ENCODE results near the gene FAM200B.
A peak's percentile ranks its signal among the peaks of the same experiment; 100 is the strongest.

FAM200B gene

GRCh38 chr4:15673337-15673736 lies 8.3 kb upstream of the FAM200B start:
- H3K27me3 Mint-ChIP-seq: no peaks in the 10 kb centered on the region

GRCh38 chr4:15674046-15674445 lies 7.6 kb upstream of the FAM200B start:
- no peaks in the 10 kb centered on the region for H3K36me3 Mint-ChIP-seq (ENCODE audit: insufficient read depth)
- no peaks in the 10 kb centered on the region for H3K4me1 Mint-ChIP-seq
- ATAC-seq (replicated peaks; ENCODE audit: extremely low read depth, poor library complexity, severe bottlenecking) (no peak), DNase-seq (ENCODE audit: low spot score in 2 of 2) (no peak)
- H3K27ac Mint-ChIP-seq (ENCODE audit: low read depth): no peak overlapping the region
- no peak overlapping the region for H3K4me3 Mint-ChIP-seq
- H3K27me3 Mint-ChIP-seq: no peaks in the 10 kb centered on the region
- no peaks in the 10 kb centered on the region for H3K9me3 Mint-ChIP-seq

More at GRCh38 chr4:15673337-15673736, 8.3 kb upstream of the FAM200B start:
- H3K4me3 Mint-ChIP-seq: no peak overlapping the region
- DNase-seq (ENCODE audit: low spot score in 2 of 2) (no peak), ATAC-seq (replicated peaks; ENCODE audit: extremely low read depth, poor library complexity, severe bottlenecking) (no peak)
- H3K9me3 Mint-ChIP-seq: no peaks in the 10 kb centered on the region
- no peak overlapping the region for H3K27ac Mint-ChIP-seq (ENCODE audit: low read depth)
- no peaks in the 10 kb centered on the region for H3K4me1 Mint-ChIP-seq
- no peaks in the 10 kb centered on the region for H3K36me3 Mint-ChIP-seq (ENCODE audit: insufficient read depth)

GRCh38 chr4:15674926-15675325 lies 6.7 kb upstream of the FAM200B start:
- H3K4me1 Mint-ChIP-seq: no peaks in the 10 kb centered on the region
- no peak for ATAC-seq (replicated peaks; ENCODE audit: extremely low read depth, poor library complexity, severe bottlenecking)
- no peak overlapping the region for H3K27ac Mint-ChIP-seq (ENCODE audit: low read depth)
- H3K4me3 Mint-ChIP-seq: no peak overlapping the region
- H3K27me3 Mint-ChIP-seq: no peaks in the 10 kb centered on the region
- H3K9me3 Mint-ChIP-seq: no peaks in the 10 kb centered on the region
- no peak for DNase-seq (ENCODE audit: low spot score in 2 of 2)
- H3K36me3 Mint-ChIP-seq (ENCODE audit: insufficient read depth): peaks cover under 1% of the 10 kb centered on the region

- no peak overlapping the region for H3K4me3 Mint-ChIP-seq
- H3K9me3 Mint-ChIP-seq: no peaks in the 10 kb centered on the region
- DNase-seq (ENCODE audit: low spot score in 2 of 2) (no peak), ATAC-seq (replicated peaks; ENCODE audit: extremely low read depth, poor library complexity, severe bottlenecking) (no peak)
- no peaks in the 10 kb centered on the region for H3K27me3 Mint-ChIP-seq
- H3K36me3 Mint-ChIP-seq (ENCODE audit: insufficient read depth): peaks cover 3% of the 10 kb centered on the region
- no peak overlapping the region for H3K27ac Mint-ChIP-seq (ENCODE audit: low read depth)
- H3K4me1 Mint-ChIP-seq: no peaks in the 10 kb centered on the region
Observed at GRCh38 chr4:15675356-15675755, 6.3 kb upstream of the FAM200B start.

GRCh38 chr4:15676039-15676438 lies 5.6 kb upstream of the FAM200B start:
- no peak for DNase-seq (ENCODE audit: low spot score in 2 of 2)
- peaks cover 3% of the 10 kb centered on the region for H3K36me3 Mint-ChIP-seq (ENCODE audit: insufficient read depth)

GRCh38 chr4:15676899-15677298 lies 4.7 kb upstream of the FAM200B start:
- Mint-ChIP-seq H3K36me3 (ENCODE audit: insufficient read depth) (peaks cover 11% of the 10 kb centered on the region), H3K4me1 (peaks cover 9% of the 10 kb centered on the region)

More at GRCh38 chr4:15676039-15676438, 5.6 kb upstream of the FAM200B start:
- Mint-ChIP-seq H3K4me1 (peaks cover under 1% of the 10 kb centered on the region), H3K27ac (ENCODE audit: low read depth) (no peak overlapping the region), H3K4me3 (no peak overlapping the region), H3K27me3 (no peaks in the 10 kb centered on the region), H3K9me3 (no peaks in the 10 kb centered on the region)
- ATAC-seq (replicated peaks; ENCODE audit: extremely low read depth, poor library complexity, severe bottlenecking): no peak

GRCh38 chr4:15677507-15677988 lies 4.1 kb upstream of the FAM200B start:
- ATAC-seq (replicated peaks; ENCODE audit: extremely low read depth, poor library complexity, severe bottlenecking) (no peak), DNase-seq (ENCODE audit: low spot score in 2 of 2) (no peak)
- peaks cover 15% of the 10 kb centered on the region for H3K36me3 Mint-ChIP-seq (ENCODE audit: insufficient read depth)
- no peaks in the 10 kb centered on the region for H3K9me3 Mint-ChIP-seq
- H3K4me3 Mint-ChIP-seq: no peak overlapping the region
- H3K27me3 Mint-ChIP-seq: no peaks in the 10 kb centered on the region
- H3K27ac Mint-ChIP-seq (ENCODE audit: low read depth): no peak overlapping the region
- peaks cover 15% of the 10 kb centered on the region for H3K4me1 Mint-ChIP-seq

More at GRCh38 chr4:15676899-15677298, 4.7 kb upstream of the FAM200B start:
- Mint-ChIP-seq H3K9me3 (no peaks in the 10 kb centered on the region), H3K27me3 (no peaks in the 10 kb centered on the region), H3K4me3 (no peak overlapping the region), H3K27ac (ENCODE audit: low read depth) (no peak overlapping the region)
- no peak for DNase-seq (ENCODE audit: low spot score in 2 of 2)
- no peak for ATAC-seq (replicated peaks; ENCODE audit: extremely low read depth, poor library complexity, severe bottlenecking)

- ATAC-seq (replicated peaks; ENCODE audit: extremely low read depth, poor library complexity, severe bottlenecking): no peak
- Mint-ChIP-seq H3K4me3 (peak overlapping the region; percentile 95), H3K27ac (ENCODE audit: low read depth) (peak overlapping the region; percentile 99), H3K4me1 (peaks cover 42% of the 10 kb centered on the region), H3K27me3 (no peaks in the 10 kb centered on the region), H3K36me3 (ENCODE audit: insufficient read depth) (peaks cover 17% of the 10 kb centered on the region), H3K9me3 (no peaks in the 10 kb centered on the region)
- no peak for DNase-seq (ENCODE audit: low spot score in 2 of 2)
Observed at GRCh38 chr4:15681067-15681371, 608 bp upstream of the FAM200B start.

- peaks cover 42% of the 10 kb centered on the region for H3K4me1 Mint-ChIP-seq
- no peaks in the 10 kb centered on the region for H3K27me3 Mint-ChIP-seq
- DNase-seq (ENCODE audit: low spot score in 2 of 2): no peak
- no peak for ATAC-seq (replicated peaks; ENCODE audit: extremely low read depth, poor library complexity, severe bottlenecking)
- peaks cover 28% of the 10 kb centered on the region for H3K36me3 Mint-ChIP-seq (ENCODE audit: insufficient read depth)
- H3K9me3 Mint-ChIP-seq: no peaks in the 10 kb centered on the region
- peak overlapping the region; percentile 95 for H3K4me3 Mint-ChIP-seq
- peak overlapping the region; percentile 99 for H3K27ac Mint-ChIP-seq (ENCODE audit: low read depth)
Observed at GRCh38 chr4:15682242-15683142, 865 bp downstream of the FAM200B start.

- no peak for ATAC-seq (replicated peaks; ENCODE audit: extremely low read depth, poor library complexity, severe bottlenecking)
- Mint-ChIP-seq H3K9me3 (no peaks in the 10 kb centered on the region), H3K36me3 (ENCODE audit: insufficient read depth) (peaks cover 32% of the 10 kb centered on the region), H3K4me1 (peaks cover 42% of the 10 kb centered on the region), H3K27ac (ENCODE audit: low read depth) (no peak overlapping the region), H3K27me3 (no peaks in the 10 kb centered on the region), H3K4me3 (peak overlapping the region; percentile 95)
- DNase-seq (ENCODE audit: low spot score in 2 of 2): no peak
Observed at GRCh38 chr4:15683143-15683495, 1.5 kb downstream of the FAM200B start.

- H3K36me3 Mint-ChIP-seq (ENCODE audit: insufficient read depth): peaks cover 34% of the 10 kb centered on the region
- no peak overlapping the region for H3K27ac Mint-ChIP-seq (ENCODE audit: low read depth)
- no peaks in the 10 kb centered on the region for H3K27me3 Mint-ChIP-seq
- DNase-seq (ENCODE audit: low spot score in 2 of 2) (no peak), ATAC-seq (replicated peaks; ENCODE audit: extremely low read depth, poor library complexity, severe bottlenecking) (no peak)
- H3K4me1 Mint-ChIP-seq: peaks cover 42% of the 10 kb centered on the region
- no peak overlapping the region for H3K4me3 Mint-ChIP-seq
- H3K9me3 Mint-ChIP-seq: no peaks in the 10 kb centered on the region
Observed at GRCh38 chr4:15684498-15684897, 2.9 kb downstream of the FAM200B start.

- no peak for ATAC-seq (replicated peaks; ENCODE audit: extremely low read depth, poor library complexity, severe bottlenecking)
- DNase-seq (ENCODE audit: low spot score in 2 of 2): no peak
- Mint-ChIP-seq H3K36me3 (ENCODE audit: insufficient read depth) (peaks cover 21% of the 10 kb centered on the region), H3K9me3 (no peaks in the 10 kb centered on the region), H3K4me1 (peaks cover 22% of the 10 kb centered on the region), H3K4me3 (no peak overlapping the region), H3K27ac (ENCODE audit: low read depth) (no peak overlapping the region), H3K27me3 (no peaks in the 10 kb centered on the region)
Observed at GRCh38 chr4:15688051-15688450, 6.4 kb downstream of the FAM200B start.

GRCh38 chr4:15689540-15689939 lies 7.9 kb downstream of the FAM200B start:
- Mint-ChIP-seq H3K9me3 (no peaks in the 10 kb centered on the region), H3K4me1 (peaks cover 9% of the 10 kb centered on the region), H3K27me3 (no peaks in the 10 kb centered on the region), H3K36me3 (ENCODE audit: insufficient read depth) (peaks cover 21% of the 10 kb centered on the region), H3K27ac (ENCODE audit: low read depth) (no peak overlapping the region), H3K4me3 (no peak overlapping the region)
- ATAC-seq (replicated peaks; ENCODE audit: extremely low read depth, poor library complexity, severe bottlenecking) (no peak), DNase-seq (ENCODE audit: low spot score in 2 of 2) (no peak)

All from central memory CD8-positive, alpha-beta T cell (primary cell).